IMR-90 (cell line): ENCODE results near the gene DCAF17. TPM values are rescaled to one million over a fixed set of nuclear protein-coding genes. Genes with fewer than 3 reads are reported as not detected.
A peak's percentile ranks its signal among the peaks of the same experiment; 100 is the strongest.

Source experiments
- ATAC-seq: fragments of 200-7000 bp; cut with Tn5 transposase; 2 replicates; pipeline ENCODE4 v1.9.1; 2020; ENCODE audit warnings: low read depth, mild to moderate bottlenecking, moderate library complexity
- BruUV-seq: library from RNA; stranded (reverse); fragments of 400-500 nt; replicated peaks from 2 replicates; lab custom pipeline; 2021; lab: Mats Ljungman, UMichigan
- CTCF ChIA-PET: fragments of 300-600 bp; formaldehyde crosslinking; extraction: SDS; loops from one replicate; lab custom pipeline; 2021; ENCODE audit warnings: antibody characterized with exemption; lab: Yijun Ruan, JAX
- POLR2A ChIA-PET: fragments of 300-600 bp; sonication (Branson Sonifier 250); formaldehyde crosslinking; loops from one replicate; lab custom pipeline; 2022; ENCODE audit warnings: antibody characterized with exemption; ENCODE audit not compliant: unreplicated experiment; lab: Charles Lee
- DNase-seq: peaks from one replicate; pipeline ENCODE4 v3.0.0; 2013
- H2AFZ ChIP-seq: replicated peaks from 2 replicates; pipeline ENCODE3; 2013; ENCODE audit warnings: low read length, mild to moderate bottlenecking; ENCODE audit not compliant: poor library complexity
- H2AK5ac ChIP-seq: 2 replicates; pipeline ENCODE4 v1.6.1; 2013; ENCODE audit warnings: low read depth, low read length, inconsistent platforms
- H2AK9ac ChIP-seq: replicated peaks from 2 replicates; pipeline ENCODE3; 2013; ENCODE audit warnings: mild to moderate bottlenecking, low read depth, low read length, moderate library complexity; ENCODE audit not compliant: poor library complexity
- H2BK120ac ChIP-seq: 2 replicates; pipeline ENCODE4 v1.6.1; 2013; ENCODE audit warnings: low read depth, low read length, inconsistent platforms
- H2BK15ac ChIP-seq: 3 replicates; pipeline ENCODE4 v1.6.1; 2013; ENCODE audit warnings: low read depth, low read length, inconsistent platforms
- H2BK20ac ChIP-seq: 2 replicates; pipeline ENCODE4 v1.6.1; 2013; ENCODE audit warnings: low read depth, mild to moderate bottlenecking, inconsistent platforms, low read length, moderate library complexity
- H2BK5ac ChIP-seq: 2 replicates; pipeline ENCODE4 v1.6.1; 2013; ENCODE audit warnings: mild to moderate bottlenecking, low read depth, low read length, inconsistent platforms; ENCODE audit not compliant: poor library complexity, severe bottlenecking
- H3K14ac ChIP-seq: replicated peaks from 2 replicates; pipeline ENCODE4 v1.6.1; 2013; ENCODE audit warnings: low read depth, low read length, inconsistent platforms
- H3K18ac ChIP-seq: 2 replicates; pipeline ENCODE4 v1.6.1; 2013; ENCODE audit warnings: low read depth, low read length, control low read depth
- H3K23ac ChIP-seq: 2 replicates; pipeline ENCODE4 v1.6.1; 2013; ENCODE audit warnings: low read depth, low read length, inconsistent platforms
- H3K27ac ChIP-seq: 2 replicates; pipeline ENCODE4 v1.5.1; 2013; ENCODE audit warnings: mild to moderate bottlenecking, control low read depth, low read length; ENCODE audit not compliant: insufficient read depth
- H3K27me3 ChIP-seq: 2 replicates; pipeline ENCODE4 v1.6.1; 2013; ENCODE audit warnings: low read length; ENCODE audit not compliant: control insufficient read depth, insufficient read depth
- H3K36me3 ChIP-seq: 2 replicates; pipeline ENCODE4 v1.6.1; 2013; ENCODE audit warnings: low read length, mixed read lengths; ENCODE audit not compliant: control insufficient read depth, insufficient read depth
- H3K4ac ChIP-seq: 2 replicates; pipeline ENCODE4 v1.6.1; 2013; ENCODE audit warnings: low read depth, low read length, inconsistent platforms
- H3K4me1 ChIP-seq: 2 replicates; pipeline ENCODE4 v1.6.1; 2013; ENCODE audit warnings: low read length, mixed read lengths; ENCODE audit not compliant: control insufficient read depth, insufficient read depth
- H3K4me2 ChIP-seq: 2 replicates; pipeline ENCODE4 v1.6.1; 2013; ENCODE audit warnings: low read depth, mild to moderate bottlenecking, control low read depth, low read length, moderate library complexity
- H3K4me3 ChIP-seq: 2 replicates; pipeline ENCODE4 v1.5.1; 2013; ENCODE audit warnings: low read depth, mild to moderate bottlenecking, control low read depth, low read length, moderate library complexity; ENCODE audit not compliant: insufficient read depth
- H3K56ac ChIP-seq: 2 replicates; pipeline ENCODE4 v1.6.1; 2013; ENCODE audit warnings: low read length, inconsistent platforms; ENCODE audit not compliant: insufficient read depth; ENCODE audit errors: extremely low read depth
- H3K79me1 ChIP-seq, 2 experiments: 2 replicates each; pipeline ENCODE4 v1.6.1; 2013; ENCODE audit warnings: low read length in 2 of 2, inconsistent platforms in 1 of 2, low read depth in 1 of 2
- H3K9ac ChIP-seq: 2 replicates; pipeline ENCODE4 v1.6.1; 2013; ENCODE audit warnings: low read depth, low read length, control low read depth
- H3K9me1 ChIP-seq: 2 replicates; pipeline ENCODE4 v1.6.1; 2013; ENCODE audit warnings: low read length, inconsistent platforms; ENCODE audit not compliant: insufficient read depth
- H3K9me3 ChIP-seq: 2 replicates; pipeline ENCODE4 v1.6.1; 2013; ENCODE audit warnings: low read length; ENCODE audit not compliant: control insufficient read depth, insufficient read depth
- H4K20me1 ChIP-seq: 2 replicates; pipeline ENCODE4 v1.6.1; 2013; ENCODE audit warnings: low read length, inconsistent platforms; ENCODE audit not compliant: insufficient read depth
- H4K5ac ChIP-seq: 2 replicates; pipeline ENCODE4 v1.6.1; 2013; ENCODE audit warnings: mild to moderate bottlenecking, low read depth, low read length, control low read depth
- H4K8ac ChIP-seq, 2 experiments: 2 replicates each; pipeline ENCODE4 v1.6.1; 2013; ENCODE audit warnings: low read depth in 2 of 2, low read length in 2 of 2, control low read depth in 1 of 2, inconsistent platforms in 1 of 2
- H4K91ac ChIP-seq: 2 replicates; pipeline ENCODE4 v1.6.1; 2013; ENCODE audit warnings: low read depth, low read length, inconsistent platforms; ENCODE audit not compliant: insufficient read depth
- BHLHE40 ChIP-seq: fragments of 150-350 bp; IDR thresholded peaks from 2 replicates; pipeline ENCODE4 v1.6.1; 2016; ENCODE audit warnings: mild to moderate bottlenecking, low read depth, low read length
- CEBPB ChIP-seq: IDR thresholded peaks from 2 replicates; pipeline ENCODE4 v1.6.1; 2012; ENCODE audit warnings: low read depth, low read length, improper control_type of control experiment
- CHD1 ChIP-seq: IDR thresholded peaks from 2 replicates; pipeline ENCODE4 v1.6.1; 2012; ENCODE audit warnings: low read depth, low read length, improper control_type of control experiment
- CTCF ChIP-seq: conservative IDR thresholded peaks from 2 replicates; pipeline ENCODE4 v1.5.1; 2012; ENCODE audit warnings: mild to moderate bottlenecking, low read depth, low read length, improper control_type of control experiment
- ELK1 ChIP-seq: fragments of 150-350 bp; IDR thresholded peaks from 2 replicates; pipeline ENCODE4 v1.6.1; 2016; ENCODE audit warnings: low read depth, mild to moderate bottlenecking, low read length, moderate library complexity, borderline replicate concordance
- MAFK ChIP-seq: IDR thresholded peaks from 2 replicates; pipeline ENCODE4 v1.6.1; 2012; ENCODE audit warnings: low read depth, low read length, improper control_type of control experiment
- MAZ ChIP-seq: IDR thresholded peaks from 2 replicates; pipeline ENCODE4 v1.6.1; 2012; ENCODE audit warnings: low read depth, mild to moderate bottlenecking, low read length, improper control_type of control experiment, moderate library complexity, borderline replicate concordance
- MXI1 ChIP-seq: IDR thresholded peaks from 2 replicates; pipeline ENCODE4 v1.6.1; 2012; ENCODE audit warnings: low read depth, mild to moderate bottlenecking, low read length, moderate library complexity, borderline replicate concordance
- NFE2L2 ChIP-seq: fragments of 150-350 bp; IDR thresholded peaks from 2 replicates; pipeline ENCODE4 v1.6.1; 2016; ENCODE audit warnings: low read depth, mild to moderate bottlenecking, low read length
- RAD21 ChIP-seq: IDR thresholded peaks from 2 replicates; pipeline ENCODE4 v1.6.1; 2012; ENCODE audit warnings: low read length, improper control_type of control experiment
- RCOR1 ChIP-seq: IDR thresholded peaks from 2 replicates; pipeline ENCODE4 v1.6.1; 2012; ENCODE audit warnings: mild to moderate bottlenecking, low read length, improper control_type of control experiment; ENCODE audit not compliant: insufficient replicate concordance
- RFX5 ChIP-seq: IDR thresholded peaks from 2 replicates; pipeline ENCODE4 v1.8.0; 2012; ENCODE audit warnings: low read depth, mild to moderate bottlenecking, low read length, moderate library complexity
- SMC3 ChIP-seq: fragments of 150-350 bp; IDR thresholded peaks from 2 replicates; pipeline ENCODE4 v1.6.1; 2016; ENCODE audit warnings: low read depth, mild to moderate bottlenecking, antibody characterized with exemption, low read length, moderate library complexity
- USF2 ChIP-seq: fragments of 150-350 bp; IDR thresholded peaks from 2 replicates; pipeline ENCODE4 v1.6.1; 2017; ENCODE audit warnings: mild to moderate bottlenecking, antibody characterized with exemption, low read length, low read depth
- WGBS, 2 experiments: methylation state at CpG; one replicate each; pipeline versions ENCODE4 v1.1.5 to v1.1.7; 2013; ENCODE audit warnings: missing lambda C conversion rate in 2 of 2; ENCODE audit not compliant: insufficient read length in 1 of 2; ENCODE audit errors: extremely low coverage in 2 of 2; 5-methylcytosine and 5-hydroxymethylcytosine counted together
- dilution Hi-C: fragments of 300-500 bp; cut with HindIII; formaldehyde crosslinking; loops from one replicate; pipeline ENCODE4 v1.14.3; 2018; ENCODE audit warnings: low sequenced_read_pairs; ENCODE audit not compliant: unreplicated experiment
- in situ Hi-C: fragments of 300-500 bp; cut with MboI; formaldehyde crosslinking; loops from 3 replicates; pipeline ENCODE4 v1.14.3; 2019; ENCODE audit warnings: low sequenced_read_pairs, inconsistent platforms, mixed read lengths
- intact Hi-C: fragments of 100-400 bp; cut with micrococcal nuclease; formaldehyde crosslinking; loops from 2 replicates; pipeline ENCODE4 v1.10.0; 2022
- polyA plus RNA-seq, 3 experiments: library from polyadenylated mRNA; depleted of rRNA; stranded (reverse); fragments of >200 nt; gene quantifications; 2 replicates each; pipeline ENCODE4 v1.2.3, GENCODE V29; 2012; ENCODE audit warnings: low replicate concordance in 1 of 3
- total RNA-seq: library from RNA; depleted of rRNA; stranded (reverse); fragments of >200 nt; gene quantifications from 2 replicates; pipeline ENCODE4 v1.2.3, GENCODE V29; 2012

DCAF17 gene
- total and polyA plus RNA-seq, 2 of the 4 experiments (the other 2 are of a cell fraction) = 6.7 to 13.1 TPM

- Histone ChIP-seq H3K79me1 (no peaks in the 10 kb centered on the region), H4K20me1 (no peaks in the 10 kb centered on the region), H2AK9ac (no peak overlapping the region), H3K9ac (no peak overlapping the region), H3K4me3 (no peak overlapping the region), H2BK5ac (no peak overlapping the region), H3K18ac (no peak overlapping the region), H2BK15ac (no peak overlapping the region), H2AK5ac (no peak overlapping the region), H2BK120ac (no peak overlapping the region), H3K56ac (no peak overlapping the region), H3K27me3 (no peaks in the 10 kb centered on the region), H3K9me1 (no peaks in the 10 kb centered on the region), H4K5ac (no peak overlapping the region), H3K27ac (no peak overlapping the region), H3K23ac (no peak overlapping the region), H3K4ac (no peak overlapping the region), H3K4me2 (no peak overlapping the region), H4K8ac (no peak overlapping the region), H3K4me1 (no peaks in the 10 kb centered on the region), H3K36me3 (peaks cover 14% of the 10 kb centered on the region), H3K9me3 (no peaks in the 10 kb centered on the region), H2BK20ac (no peak overlapping the region), H4K91ac (no peak overlapping the region), H3K14ac (no peak overlapping the region), H2AFZ (no peak overlapping the region)
- in situ Hi-C loops = no loop called here
- DNase-seq = peak; percentile 11
- POLR2A ChIA-PET = no interaction called here
- no peak for ATAC-seq
- no TSS peak for BruUV-seq
- TF ChIP-seq CEBPB = no peak
- no peak for TF ChIP-seq ELK1
- TF ChIP-seq RCOR1 = no peak
- TF ChIP-seq SMC3 = no peak
- TF ChIP-seq BHLHE40 = no peak
- no peak for TF ChIP-seq NFE2L2
- no peak for TF ChIP-seq MXI1
- no peak for TF ChIP-seq RFX5
- TF ChIP-seq MAZ = no peak
- no peak for TF ChIP-seq USF2
- no peak for TF ChIP-seq CTCF
- TF ChIP-seq RAD21 = no peak
- TF ChIP-seq MAFK = no peak
- no peak for TF ChIP-seq CHD1
- dilution Hi-C loops = no loop called here
- no CpG with 5 or more reads among the region's 4 CpGs for WGBS, 2 experiments
- intact Hi-C loops = no loop called here
- CTCF ChIA-PET = no interaction called here
Observed at GRCh38 chr2:171469176-171469575, 35.1 kb downstream of the DCAF17 start.
